Measurements from ENCODE around the gene DENND4C.

DENND4C gene

DNA sequence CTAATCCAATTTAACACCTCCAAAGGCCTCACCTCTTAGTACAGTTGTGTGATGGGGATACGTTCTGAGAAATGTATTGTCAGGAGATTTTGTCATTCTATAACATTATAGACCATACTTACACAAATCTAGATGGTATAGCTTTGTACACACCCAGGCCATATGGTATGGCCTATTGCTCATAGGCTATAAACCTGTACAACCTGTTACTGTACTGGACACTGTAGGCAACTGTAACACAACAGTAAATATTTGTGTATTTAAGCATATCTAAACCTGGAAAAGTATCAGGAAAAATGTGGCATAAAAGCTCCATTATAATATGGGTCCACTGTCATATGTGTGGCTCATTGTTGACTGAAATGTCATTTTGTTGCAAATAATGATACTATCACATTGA lies 190.4 kb downstream of the DENND4C start:
- DNase-seq = no peak

Data from hematopoietic multipotent progenitor cell treated with erythropoietin and hydrocortisone succinate and interleukin-3 and kit ligand, for 4 days (in vitro differentiated cells).